Aorta (tissue), 5 donors: Measurements from ENCODE around the gene PITX3. TPM values are rescaled to one million over a fixed set of nuclear protein-coding genes. Genes with fewer than 3 reads are reported as not detected.
"Not testable (repeated sequence)": the region's sequence is repeated elsewhere in the genome, so short reads cannot be mapped to it uniquely, and the experiment has no call there.

Experiments
- ATAC-seq: fragments of 200-7000 bp; cut with Tn5 transposase; one replicate; pipeline ENCODE4 v1.9.1; 2022; ENCODE audit warnings: moderate library complexity; ENCODE audit not compliant: low FRiP score
- DNase-seq, 2 donors: peaks; one replicate each; pipeline ENCODE4 v3.0.0-alpha.2; 2020
- H3K27ac ChIP-seq, 2 donors: one replicate each; pipeline ENCODE4 v1.5.1; 2013; ENCODE audit warnings: low read length in 2 of 2, mild to moderate bottlenecking in 2 of 2, moderate library complexity in 2 of 2, control low read depth in 1 of 2, inconsistent platforms in 1 of 2, low read depth in 1 of 2
- H3K27me3 ChIP-seq, 2 donors: one replicate each; pipeline ENCODE4 v1.6.1; 2013; ENCODE audit warnings: control low read depth in 1 of 2, low read length in 1 of 2, mild to moderate bottlenecking in 1 of 2, moderate library complexity in 1 of 2; ENCODE audit not compliant: insufficient read depth in 2 of 2, control insufficient read depth in 1 of 2
- H3K36me3 ChIP-seq, 2 donors: one replicate each; pipeline ENCODE4 v1.6.1; 2013; ENCODE audit warnings: control low read depth in 1 of 2, low read length in 1 of 2, mild to moderate bottlenecking in 1 of 2; ENCODE audit not compliant: insufficient read depth in 2 of 2, control insufficient read depth in 1 of 2
- H3K4me1 ChIP-seq, 2 donors: one replicate each; pipeline ENCODE4 v1.6.1; 2013; ENCODE audit warnings: low read length in 2 of 2, control low read depth in 1 of 2, mild to moderate bottlenecking in 1 of 2, moderate library complexity in 1 of 2; ENCODE audit not compliant: insufficient read depth in 2 of 2, control insufficient read depth in 1 of 2
- H3K4me3 ChIP-seq, 2 donors: one replicate each; pipeline ENCODE4 v1.5.1; 2013; ENCODE audit warnings: low read length in 2 of 2, control low read depth in 1 of 2, mild to moderate bottlenecking in 1 of 2
- H3K9me3 ChIP-seq: one replicate; pipeline ENCODE4 v1.6.1; 2013; ENCODE audit warnings: mild to moderate bottlenecking, low read length; ENCODE audit not compliant: control insufficient read depth
- WGBS, 2 donors: extraction: QIAGEN DNeasy Blood & Tissue Kit; methylation state at CpG; one replicate each; pipeline ENCODE4 v1.1.7; 2013; 5-methylcytosine and 5-hydroxymethylcytosine counted together
- intact Hi-C, 2 donors: fragments of 100-400 bp; cut with DNase I; formaldehyde crosslinking; loops; one replicate each; pipeline versions ENCODE4 v1.14.2 to v1.15.0; 2022
- polyA plus RNA-seq, 2 donors: library from polyadenylated mRNA; stranded (reverse); fragments of 200-250 nt; gene quantifications; one replicate each; pipeline ENCODE4 v1.2.3, GENCODE V29; 2013
- total RNA-seq, 2 donors: library from RNA; stranded (reverse); fragmentation: NEBNext Ultra II Directional; extraction: Animal tissue kit (Norgen Biotek cat#: 25700); gene quantifications; one replicate each; pipeline ENCODE4 v1.2.1, GENCODE V29; 2021
- donor health status: healthy with polysubstance abuse.
- donor health status: Bipolar disorder and iron deficiency.
- donor health status: DM: no; HTN: no; CAD: no.
- donor health status: DM: no; HTN: no; CAD: no.
- donor health status: DM: yes; HTN: yes; CAD: no.

PITX3 gene
- total and polyA plus RNA-seq, 4 donors = 0.13 TPM; not detected in 3

- no peaks in the 10 kb centered on the region for H3K27me3 ChIP-seq
- H3K4me1 ChIP-seq = peaks cover 0 to 28% of the 10 kb centered on the region in 2 donors
- no peak overlapping the region for H3K4me3 ChIP-seq
- peaks cover 0 to 2% of the 10 kb centered on the region in 2 donors for H3K36me3 ChIP-seq
- no peak for ATAC-seq
- no peak overlapping the region for H3K27ac ChIP-seq
- no peak for DNase-seq
- WGBS, 2 donors = 94 to 95% methylated on average over 3 of the region's 3 CpGs
- intact Hi-C loops = no loop called here
- no peaks in the 10 kb centered on the region for H3K9me3 ChIP-seq
Measured at GRCh38 chr10:102266670-102267069, 25.4 kb upstream of the PITX3 start.

- ATAC-seq = no peak
- H3K9me3 ChIP-seq = no peaks in the 10 kb centered on the region
- H3K27ac ChIP-seq = no peak overlapping the region
- intact Hi-C loops = no loop called here
- no peak for DNase-seq
- no peak overlapping the region for H3K4me3 ChIP-seq
- H3K36me3 ChIP-seq = peaks cover 0 to 2% of the 10 kb centered on the region in 2 donors
- 75 to 86% methylated on average over 4 of the region's 4 CpGs for WGBS, 2 donors
- H3K4me1 ChIP-seq = peaks cover 0 to 28% of the 10 kb centered on the region in 2 donors
- no peaks in the 10 kb centered on the region for H3K27me3 ChIP-seq
Measured at GRCh38 chr10:102264371-102264770, 23.1 kb upstream of the PITX3 start.

DNA sequence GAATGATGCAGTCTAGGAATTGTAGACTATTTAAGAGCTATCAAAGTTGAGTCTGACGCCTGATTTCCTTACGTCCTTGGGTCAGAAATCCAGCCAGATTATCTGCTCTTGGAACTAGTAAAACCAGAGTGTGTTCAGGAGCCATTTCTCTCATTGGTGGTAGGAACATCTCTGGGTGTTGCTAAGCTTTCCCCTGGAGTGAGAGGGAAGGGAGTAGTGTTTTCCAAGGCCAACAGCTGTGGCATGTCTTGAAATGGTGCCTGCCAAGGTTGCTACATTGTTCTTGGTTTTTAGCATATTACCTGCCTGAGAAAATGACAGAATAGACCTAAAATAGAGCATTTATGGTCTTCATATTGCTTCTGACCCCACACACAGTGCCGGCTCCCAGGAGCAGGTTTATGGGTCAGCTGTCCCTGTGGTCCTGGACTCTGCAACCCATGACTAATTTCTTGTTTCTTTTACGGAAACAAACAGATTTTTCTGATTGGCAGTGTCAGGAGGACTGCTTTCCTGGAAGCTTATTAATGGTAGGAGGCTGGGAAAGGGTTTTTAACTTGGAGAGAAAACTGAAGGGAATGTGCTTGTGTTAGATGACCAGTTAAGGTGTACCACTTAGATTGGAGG is 21.5 kb upstream of the PITX3 start:
- no peaks in the 10 kb centered on the region for H3K27me3 ChIP-seq
- H3K4me3 ChIP-seq = no peak overlapping the region
- DNase-seq = no peak
- H3K9me3 ChIP-seq = no peaks in the 10 kb centered on the region
- 67 to 70% methylated on average over 4 of the region's 4 CpGs for WGBS, 2 donors
- H3K27ac ChIP-seq = no peak overlapping the region
- ATAC-seq = no peak
- peaks cover 0 to 19% of the 10 kb centered on the region in 2 donors for H3K4me1 ChIP-seq
- H3K36me3 ChIP-seq = peaks cover 0 to 2% of the 10 kb centered on the region in 2 donors
- intact Hi-C loops = no loop called here

DNA sequence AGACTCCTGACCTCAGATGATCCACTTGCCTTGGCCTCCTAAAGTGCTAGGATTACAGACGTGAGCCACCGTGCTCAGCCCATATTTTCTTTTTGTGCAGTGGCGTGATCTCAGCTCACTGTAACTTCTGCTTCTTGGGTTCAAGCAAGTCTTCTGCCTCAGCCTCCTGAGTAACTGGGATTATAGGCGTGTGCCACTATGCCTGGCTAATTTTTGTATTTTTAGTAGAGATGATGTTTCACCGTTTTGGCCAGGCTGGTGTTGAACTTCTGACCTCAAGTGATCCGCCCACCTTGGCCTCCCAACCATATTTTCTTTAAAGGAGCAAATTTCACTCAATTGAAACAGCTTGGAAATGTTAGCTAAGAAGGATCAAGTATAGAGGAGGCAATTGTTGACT is 20.5 kb upstream of the PITX3 start:
- H3K9me3 ChIP-seq = no peaks in the 10 kb centered on the region
- H3K36me3 ChIP-seq = peaks cover 0 to 2% of the 10 kb centered on the region in 2 donors
- 29 to 36% methylated on average over 6 of the region's 6 CpGs for WGBS, 2 donors
- H3K27me3 ChIP-seq = no peaks in the 10 kb centered on the region
- H3K4me3 ChIP-seq = no peak overlapping the region
- intact Hi-C loops = no loop called here
- H3K4me1 ChIP-seq = peaks cover 0 to 16% of the 10 kb centered on the region in 2 donors
- DNase-seq (no peak), ATAC-seq (no peak)
- no peak overlapping the region for H3K27ac ChIP-seq

DNA sequence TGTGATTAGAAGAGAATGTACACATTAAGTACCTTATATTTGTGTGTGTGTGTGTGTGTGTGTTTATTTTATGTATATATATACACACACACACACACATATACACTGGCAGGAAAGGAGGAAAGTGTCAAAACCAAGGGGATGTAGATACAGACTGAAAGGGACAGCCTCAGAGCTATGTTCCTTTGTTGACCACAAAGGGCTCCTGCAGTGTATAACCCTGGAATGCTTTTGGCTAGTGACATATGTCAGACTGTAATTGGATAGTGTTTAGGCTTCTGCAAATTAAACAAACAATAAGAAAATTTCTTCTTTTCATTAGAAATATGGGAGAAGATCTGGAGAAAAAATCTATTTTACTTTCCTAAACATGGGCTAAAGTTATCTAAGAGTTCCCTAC is 19.9 kb upstream of the PITX3 start:
- ATAC-seq (no peak), DNase-seq (no peak)
- no peaks in the 10 kb centered on the region for H3K9me3 ChIP-seq
- H3K27ac ChIP-seq = no peak overlapping the region
- peaks cover 0 to 12% of the 10 kb centered on the region in 2 donors for H3K4me1 ChIP-seq
- H3K4me3 ChIP-seq = no peak overlapping the region
- H3K27me3 ChIP-seq = no peaks in the 10 kb centered on the region
- intact Hi-C loops = no loop called here
- peaks cover 0 to 2% of the 10 kb centered on the region in 2 donors for H3K36me3 ChIP-seq

DNA sequence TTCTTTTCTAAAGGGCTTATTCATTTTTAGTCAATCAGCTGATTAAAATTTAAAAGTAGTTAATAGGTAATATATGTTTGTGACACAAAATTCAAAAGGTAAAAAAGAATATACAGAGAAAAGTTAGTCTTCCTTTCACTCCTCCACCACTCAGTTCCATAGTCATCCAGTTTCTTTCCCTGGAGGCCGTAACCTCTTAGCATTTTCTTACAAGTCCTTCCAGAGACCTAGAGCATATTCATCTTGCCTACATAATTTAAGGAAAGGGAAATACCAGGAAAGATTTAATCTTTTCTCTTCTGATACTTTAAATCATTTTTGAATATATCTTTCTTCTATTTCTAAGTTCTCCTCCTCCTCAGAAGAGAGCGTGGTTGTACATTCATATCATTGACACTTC is 14.1 kb upstream of the PITX3 start:
- WGBS, 2 donors = 94 to 97% methylated on average over 2 of the region's 2 CpGs
- intact Hi-C loops = no loop called here

DNA sequence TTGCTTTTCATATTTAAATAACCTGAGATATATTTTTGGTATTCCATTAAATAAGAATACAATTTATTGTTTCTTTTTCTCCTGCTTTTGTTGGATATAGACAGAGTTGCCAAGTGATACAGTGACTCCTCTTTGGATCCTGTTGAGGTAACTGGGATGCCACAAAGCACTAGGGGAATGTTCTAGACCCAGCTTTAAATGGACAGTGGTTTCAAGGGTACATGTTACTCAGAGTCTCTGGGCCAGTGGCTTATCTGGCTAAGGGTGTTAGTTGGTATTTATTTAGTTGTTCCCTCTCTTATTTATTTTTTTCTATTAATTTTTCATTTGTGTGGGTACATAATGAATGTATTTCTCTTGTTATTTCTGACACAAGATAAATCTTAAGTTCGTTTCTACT is 13.1 kb upstream of the PITX3 start:
- no peaks in the 10 kb centered on the region for H3K36me3 ChIP-seq
- no peaks in the 10 kb centered on the region for H3K4me1 ChIP-seq
- intact Hi-C loops = no loop called here
- no peak overlapping the region for H3K27ac ChIP-seq
- no peak for DNase-seq
- ATAC-seq = no peak
- H3K4me3 ChIP-seq = no peak overlapping the region
- 76 to 77% methylated on average over 1 of the region's 1 CpG for WGBS, 2 donors
- H3K9me3 ChIP-seq = no peaks in the 10 kb centered on the region
- H3K27me3 ChIP-seq = no peaks in the 10 kb centered on the region

More for the DNA sequence above, 14.1 kb upstream of the PITX3 start:
- no peaks in the 10 kb centered on the region for H3K9me3 ChIP-seq
- no peak overlapping the region for H3K27ac ChIP-seq
- DNase-seq = no peak
- no peak for ATAC-seq
- no peaks in the 10 kb centered on the region for H3K36me3 ChIP-seq
- H3K4me3 ChIP-seq = no peak overlapping the region
- no peaks in the 10 kb centered on the region for H3K4me1 ChIP-seq
- H3K27me3 ChIP-seq = no peaks in the 10 kb centered on the region

DNA sequence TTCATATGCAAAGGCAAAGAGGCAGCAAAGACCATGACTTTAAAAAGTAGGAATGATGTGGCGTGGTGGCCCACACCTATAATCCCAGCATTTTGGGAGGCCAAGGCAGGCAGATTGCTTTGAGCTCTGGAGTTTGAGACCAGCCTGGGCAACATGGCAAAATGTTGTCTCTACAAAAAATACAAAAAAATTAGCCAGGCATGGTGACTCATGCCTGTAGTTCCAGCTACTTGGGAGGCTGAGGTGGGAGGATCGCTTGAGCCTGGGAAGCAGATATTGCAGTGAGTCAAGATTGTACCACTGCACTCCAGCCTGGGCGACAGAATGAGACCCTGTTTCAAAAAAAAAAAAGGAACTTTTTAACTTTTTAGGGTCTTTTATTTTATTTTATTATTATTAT is 11.2 kb upstream of the PITX3 start:
- H3K36me3 ChIP-seq, H3K4me1 ChIP-seq, ATAC-seq, DNase-seq, intact Hi-C loops, H3K9me3 ChIP-seq, H3K4me3 ChIP-seq, H3K27me3 ChIP-seq, H3K27ac ChIP-seq: not testable (repeated sequence)
- WGBS, 2 donors = 90 to 96% methylated on average over 3 of the region's 3 CpGs

GRCh38 chr10:102247734-102248133 is 6.4 kb upstream of the PITX3 start:
- no peaks in the 10 kb centered on the region for H3K9me3 ChIP-seq
- H3K4me1 ChIP-seq = peaks cover 8% of the 10 kb centered on the region in 2 donors
- H3K27ac ChIP-seq = no peak overlapping the region
- DNase-seq = no peak
- H3K27me3 ChIP-seq = no peaks in the 10 kb centered on the region
- no peak for ATAC-seq
- H3K4me3 ChIP-seq = no peak overlapping the region
- H3K36me3 ChIP-seq = no peaks in the 10 kb centered on the region
- intact Hi-C loops = no loop called here
